Mucosa of rectum (tissue), 2 donors: ENCODE measurements around the gene C1QTNF6.

Experiments used
- H3K27ac ChIP-seq, 2 donors: one replicate each; pipeline ENCODE4 v1.7.0; 2013; ENCODE audit warnings: inconsistent platforms in 2 of 2, low read depth in 2 of 2, low read length in 2 of 2
- H3K27me3 ChIP-seq, 2 donors: one replicate each; pipeline ENCODE4 v1.7.0; 2013; ENCODE audit warnings: low read length in 2 of 2; ENCODE audit not compliant: control insufficient read depth in 2 of 2, insufficient read depth in 2 of 2
- H3K36me3 ChIP-seq, 2 donors: one replicate each; pipeline ENCODE4 v1.7.0; 2013; ENCODE audit warnings: low read length in 2 of 2; ENCODE audit not compliant: control insufficient read depth in 2 of 2, insufficient read depth in 2 of 2
- H3K4me1 ChIP-seq, 2 donors: one replicate each; pipeline ENCODE4 v1.7.0; 2013; ENCODE audit warnings: low read length in 2 of 2, mild to moderate bottlenecking in 1 of 2; ENCODE audit not compliant: control insufficient read depth in 2 of 2, insufficient read depth in 2 of 2
- H3K4me3 ChIP-seq, 2 donors: one replicate each; pipeline ENCODE4 v1.7.0; 2013; ENCODE audit warnings: low read length in 2 of 2
- H3K9ac ChIP-seq, 2 donors: one replicate each; pipeline ENCODE4 v1.7.0; 2013; ENCODE audit warnings: low read length in 2 of 2, low read depth in 1 of 2, mild to moderate bottlenecking in 1 of 2
- H3K9me3 ChIP-seq, 2 donors: one replicate each; pipeline ENCODE4 v1.7.0; 2013; ENCODE audit warnings: low read length in 2 of 2; ENCODE audit not compliant: control insufficient read depth in 2 of 2
- donor health status: healthy.
- donor health status: Normal muscosa, but diverticular disease.

C1QTNF6 gene

GRCh38 chr22:37132773-37133172 is 55.3 kb downstream of the C1QTNF6 start:
- no peaks in the 10 kb centered on the region for H3K4me1 ChIP-seq
- no peak overlapping the region for H3K27ac ChIP-seq
- H3K9me3 ChIP-seq = no peaks in the 10 kb centered on the region
- peaks cover 0 to 3% of the 10 kb centered on the region in 2 donors for H3K36me3 ChIP-seq
- no peaks in the 10 kb centered on the region for H3K27me3 ChIP-seq
- H3K4me3 ChIP-seq = no peak overlapping the region
- no peak overlapping the region for H3K9ac ChIP-seq
